Uterus (tissue), 4 donors: ENCODE results near the gene IBA57. TPM values are rescaled to one million over a fixed set of nuclear protein-coding genes. Genes with fewer than 3 reads are reported as not detected.

ENCODE experiments used
- DNase-seq, 2 donors: peaks; one replicate each; pipeline ENCODE4 v3.0.0-alpha.2; 2019 to 2020
- H3K27ac ChIP-seq, 2 donors: fragments of 200-600 bp; sonication (generic); 1 replicate in 1 of 2; 2 replicates in 1 of 2; pipeline ENCODE4 v1.5.1; 2016 to 2018
- H3K27me3 ChIP-seq, 2 donors: fragments of 200-600 bp; sonication (generic); one replicate each; pipeline ENCODE4 v1.5.1; 2018 to 2019; ENCODE audit warnings: control low read depth in 1 of 2
- H3K36me3 ChIP-seq, 2 donors: fragments of 200-600 bp; sonication (generic); one replicate each; pipeline ENCODE4 v1.5.1; 2019; ENCODE audit warnings: control low read depth in 1 of 2
- H3K4me1 ChIP-seq, 2 donors: fragments of 200-600 bp; sonication (generic); one replicate each; pipeline ENCODE4 v1.5.1; 2018 to 2019; ENCODE audit warnings: control low read depth in 1 of 2
- H3K4me3 ChIP-seq, 2 donors: fragments of 200-600 bp; sonication (generic); 1 replicate in 1 of 2; 2 replicates in 1 of 2; pipeline ENCODE4 v1.5.1; 2018 to 2019; ENCODE audit warnings: mild to moderate bottlenecking in 1 of 2
- H3K9me3 ChIP-seq, 2 donors: fragments of 200-600 bp; sonication (generic); one replicate each; pipeline ENCODE4 v1.5.1; 2019; ENCODE audit warnings: control low read depth in 1 of 2
- POLR2A ChIP-seq, 2 donors: fragments of 450-650 bp; IDR thresholded peaks; one replicate each; pipeline ENCODE4 v1.6.1; 2016; ENCODE audit warnings: antibody characterized with exemption in 2 of 2, mild to moderate bottlenecking in 1 of 2, moderate library complexity in 1 of 2
- intact Hi-C: fragments of 100-400 bp; cut with DNase I; formaldehyde crosslinking; loops from one replicate; pipeline ENCODE4 v1.15.1; 2023; ENCODE audit warnings: low total_unique reads
- total RNA-seq, 4 donors: library from RNA; depleted of rRNA in 3 of 4; stranded (reverse); fragments of >200 nt in 3 of 4; gene quantifications; one replicate each; pipeline versions ENCODE4 v1.1.0 to v1.2.4, GENCODE V29; 2014 to 2023
- TF ChIP-seq, protein P1 (sequence below), 4 experiments: fragments of 200-600 bp in 2 of 4; fragments of 450-650 bp in 2 of 4; sonication (generic) in 2 of 4; IDR thresholded peaks; one replicate each; pipeline ENCODE4 v1.5.1; 2016 to 2019; ENCODE audit warnings: antibody characterized with exemption in 4 of 4, mild to moderate bottlenecking in 2 of 4, moderate library complexity in 1 of 4
- donor health status: DM: yes; HTN: yes; CAD: no.

The IBA57 gene
- total RNA-seq, 4 donors from 2014 or later = 3.3 to 13.5 (median 7.5) TPM

DNA sequence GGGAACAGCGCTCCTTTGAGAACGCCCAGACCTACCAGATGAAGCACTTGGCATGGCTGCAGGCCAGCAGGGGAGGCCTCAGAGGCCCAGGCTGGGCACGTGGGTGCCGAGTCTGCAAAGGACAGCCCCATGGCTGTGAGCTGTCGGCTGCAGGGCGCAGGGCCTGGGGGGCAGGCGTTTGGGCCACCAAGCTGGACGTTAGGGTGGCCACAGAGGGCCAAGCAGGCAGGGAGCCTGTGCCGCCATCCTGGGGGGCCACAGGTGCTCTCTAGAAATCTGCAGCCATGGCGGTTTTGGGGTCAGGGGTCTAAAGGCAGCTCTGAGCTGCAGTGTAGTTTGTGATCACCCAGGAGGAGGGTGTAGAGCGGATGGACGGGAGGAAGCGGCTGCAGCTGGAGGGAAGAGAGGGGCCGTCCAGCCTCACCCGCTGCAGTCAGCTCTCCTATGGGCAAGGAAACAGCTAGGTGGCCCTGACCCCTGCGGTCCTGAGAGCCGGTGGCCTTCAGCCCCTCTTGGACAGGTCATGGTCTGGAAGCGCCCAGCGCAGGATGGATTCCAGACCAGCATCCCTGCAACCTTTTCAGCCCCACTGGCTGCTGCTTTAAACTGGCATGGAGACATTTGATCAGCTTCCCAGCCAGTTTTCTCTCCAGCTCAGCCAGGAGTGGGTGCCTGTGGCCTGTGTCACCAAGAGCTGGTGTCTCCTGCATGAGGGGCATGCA lies 11.0 kb downstream of the IBA57 start:
- no peaks in the 10 kb centered on the region for H3K4me1 ChIP-seq
- intact Hi-C loops = no loop called here
- H3K27ac ChIP-seq = no peak overlapping the region
- H3K9me3 ChIP-seq = no peaks in the 10 kb centered on the region
- TF ChIP-seq, protein P1, sequence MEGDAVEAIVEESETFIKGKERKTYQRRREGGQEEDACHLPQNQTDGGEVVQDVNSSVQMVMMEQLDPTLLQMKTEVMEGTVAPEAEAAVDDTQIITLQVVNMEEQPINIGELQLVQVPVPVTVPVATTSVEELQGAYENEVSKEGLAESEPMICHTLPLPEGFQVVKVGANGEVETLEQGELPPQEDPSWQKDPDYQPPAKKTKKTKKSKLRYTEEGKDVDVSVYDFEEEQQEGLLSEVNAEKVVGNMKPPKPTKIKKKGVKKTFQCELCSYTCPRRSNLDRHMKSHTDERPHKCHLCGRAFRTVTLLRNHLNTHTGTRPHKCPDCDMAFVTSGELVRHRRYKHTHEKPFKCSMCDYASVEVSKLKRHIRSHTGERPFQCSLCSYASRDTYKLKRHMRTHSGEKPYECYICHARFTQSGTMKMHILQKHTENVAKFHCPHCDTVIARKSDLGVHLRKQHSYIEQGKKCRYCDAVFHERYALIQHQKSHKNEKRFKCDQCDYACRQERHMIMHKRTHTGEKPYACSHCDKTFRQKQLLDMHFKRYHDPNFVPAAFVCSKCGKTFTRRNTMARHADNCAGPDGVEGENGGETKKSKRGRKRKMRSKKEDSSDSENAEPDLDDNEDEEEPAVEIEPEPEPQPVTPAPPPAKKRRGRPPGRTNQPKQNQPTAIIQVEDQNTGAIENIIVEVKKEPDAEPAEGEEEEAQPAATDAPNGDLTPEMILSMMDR (IDR thresholded peaks at IDR 0.05) = no peak
- TF ChIP-seq POLR2A (IDR thresholded peaks at IDR 0.05) = no peak
- no peak overlapping the region for H3K4me3 ChIP-seq
- no peak for DNase-seq
- no peaks in the 10 kb centered on the region for H3K36me3 ChIP-seq
- no peaks in the 10 kb centered on the region for H3K27me3 ChIP-seq

DNA sequence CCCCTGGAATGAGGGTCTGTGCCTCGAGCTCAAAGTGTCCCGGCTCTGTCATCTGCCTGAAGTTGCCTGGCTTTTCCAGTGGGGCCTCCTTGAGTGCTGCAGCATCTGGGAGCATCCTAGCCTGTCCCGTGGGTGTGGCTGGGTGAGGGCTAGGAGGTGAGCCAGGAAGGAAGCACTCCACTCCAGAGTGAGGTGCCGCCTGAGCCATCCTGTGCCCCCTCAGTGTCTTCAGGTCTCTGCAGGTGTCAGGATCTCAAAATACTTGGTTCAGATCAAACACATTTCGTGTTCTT lies 11.5 kb downstream of the IBA57 start:
- Histone ChIP-seq H3K9me3 (no peaks in the 10 kb centered on the region), H3K27ac (no peak overlapping the region), H3K4me1 (no peaks in the 10 kb centered on the region), H3K27me3 (no peaks in the 10 kb centered on the region), H3K4me3 (no peak overlapping the region), H3K36me3 (no peaks in the 10 kb centered on the region)
- intact Hi-C loops = no loop called here
- peak in 1 of 2 donors; percentile 12 for DNase-seq
- TF ChIP-seq, protein P1 (IDR thresholded peaks at IDR 0.05) = no peak
- no peak for TF ChIP-seq POLR2A (IDR thresholded peaks at IDR 0.05)

DNA sequence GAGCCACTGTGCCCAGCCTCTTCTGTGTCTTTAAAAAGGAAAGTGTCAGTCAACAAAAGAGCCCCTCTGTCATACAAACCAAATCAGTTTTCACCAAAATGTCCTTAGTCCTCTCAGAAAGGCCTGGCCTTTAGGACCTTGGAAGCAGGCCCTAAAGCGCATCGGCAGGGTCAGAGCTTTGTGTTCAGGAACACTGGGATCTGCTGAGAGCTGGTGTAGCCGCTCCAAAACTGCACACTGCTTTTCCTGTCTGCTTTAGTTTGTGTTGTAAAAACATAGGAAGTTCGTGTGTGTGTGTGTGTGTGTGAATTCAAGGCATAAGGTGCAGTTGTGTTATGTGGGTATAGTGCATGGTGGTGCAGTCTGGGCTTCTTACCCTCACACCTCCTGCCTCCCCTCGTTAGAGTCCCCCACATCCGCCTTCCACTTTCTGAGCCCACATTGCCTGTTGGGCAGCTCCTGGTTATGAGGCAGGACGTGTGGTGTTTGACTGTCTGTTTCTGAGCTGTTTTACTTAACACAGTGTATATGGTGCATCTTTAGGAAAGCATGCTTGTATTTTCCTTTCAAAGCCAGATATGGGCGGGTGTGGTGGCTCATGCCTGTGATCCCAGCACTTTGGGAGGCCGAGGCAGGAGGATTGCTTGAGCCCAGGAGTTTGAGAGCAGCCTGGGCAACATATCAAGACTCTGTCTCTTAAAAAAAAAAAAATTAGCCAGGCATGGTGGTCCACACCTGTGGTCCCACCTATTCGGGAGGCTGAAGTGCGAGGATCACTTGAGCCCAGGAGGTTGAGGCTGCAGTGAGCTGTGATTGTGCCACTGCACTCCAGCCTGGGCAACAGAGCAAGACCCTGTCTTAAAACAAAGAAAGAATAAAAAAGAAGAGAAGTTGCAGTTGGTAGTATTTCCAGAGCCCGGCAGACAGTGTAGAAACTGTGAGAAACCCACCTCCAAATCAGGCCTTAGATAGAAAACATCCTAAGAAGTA lies 12.4 kb downstream of the IBA57 start:
- Histone ChIP-seq H3K4me1 (no peaks in the 10 kb centered on the region), H3K9me3 (no peaks in the 10 kb centered on the region), H3K27ac (peak overlapping the region; percentile 64 to 66), H3K27me3 (no peaks in the 10 kb centered on the region), H3K4me3 (no peak overlapping the region), H3K36me3 (no peaks in the 10 kb centered on the region)
- intact Hi-C loops = no loop called here
- TF ChIP-seq POLR2A (IDR thresholded peaks at IDR 0.05) = no peak
- TF ChIP-seq, protein P1 (IDR thresholded peaks at IDR 0.05) = no peak
- DNase-seq = peak in 1 of 2 donors; percentile 5

DNA sequence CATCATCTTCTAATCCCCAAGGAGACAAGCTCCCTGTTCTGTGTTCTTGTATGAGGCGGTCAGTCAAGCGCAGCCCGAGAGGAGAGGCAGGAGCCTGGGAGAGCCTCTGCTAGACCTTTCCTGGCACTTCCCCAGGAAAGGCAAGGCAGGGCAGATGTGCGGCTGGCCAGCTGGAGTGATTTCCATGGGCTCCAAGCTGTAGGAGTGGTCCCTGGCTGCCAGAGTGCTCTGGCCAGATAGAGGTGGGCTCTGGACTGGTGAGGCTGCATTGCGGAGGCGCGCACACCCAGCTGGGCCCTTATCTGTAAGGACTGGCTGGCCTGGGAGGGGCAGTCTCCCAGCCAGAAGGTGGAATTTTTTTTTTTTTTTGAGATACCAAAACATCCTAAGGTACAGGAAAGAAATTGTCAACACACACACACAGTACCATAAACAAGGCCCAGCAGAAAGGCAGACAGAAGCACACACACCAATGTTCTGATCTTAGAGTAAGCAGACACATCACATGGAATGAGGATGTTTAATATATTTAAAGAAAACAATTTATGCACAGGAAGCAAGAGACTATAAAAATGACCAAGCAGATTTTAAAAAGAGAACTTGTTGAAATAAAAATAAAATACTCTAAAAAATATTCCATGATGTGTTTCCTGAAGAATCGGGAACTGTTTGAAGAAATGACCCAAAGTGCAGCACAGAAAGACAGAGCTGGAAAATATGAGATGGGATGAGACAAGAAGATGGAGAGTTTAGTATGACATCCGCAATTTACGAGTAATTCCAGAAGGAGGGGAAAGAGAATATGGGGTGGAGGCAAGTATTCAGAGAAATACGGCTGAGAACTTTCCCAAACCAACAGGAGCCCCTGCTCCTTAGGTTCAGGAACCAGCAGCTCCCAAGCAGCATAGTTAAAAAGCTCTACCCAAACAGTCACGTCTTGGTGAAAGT lies 13.4 kb downstream of the IBA57 start:
- H3K9me3 ChIP-seq = no peaks in the 10 kb centered on the region
- DNase-seq = peak; percentile 24 to 30
- no peaks in the 10 kb centered on the region for H3K36me3 ChIP-seq
- no peaks in the 10 kb centered on the region for H3K4me1 ChIP-seq
- no peak overlapping the region for H3K4me3 ChIP-seq
- H3K27me3 ChIP-seq = no peaks in the 10 kb centered on the region
- TF ChIP-seq, protein P1 (IDR thresholded peaks at IDR 0.05) = no peak
- TF ChIP-seq POLR2A (IDR thresholded peaks at IDR 0.05) = no peak
- peak overlapping the region; percentile 64 to 66 for H3K27ac ChIP-seq
- intact Hi-C loops = no loop called here
